HG03159 (cell line): ENCODE results near the gene HIRA.

ENCODE experiments used
- ATAC-seq: cut with Tn5 transposase; IDR thresholded peaks from one replicate; pipeline ENCODE4 v1.9.1; 2021; ENCODE audit warnings: mild to moderate bottlenecking, moderate library complexity; ENCODE audit not compliant: unreplicated experiment

Gene HIRA

DNA sequence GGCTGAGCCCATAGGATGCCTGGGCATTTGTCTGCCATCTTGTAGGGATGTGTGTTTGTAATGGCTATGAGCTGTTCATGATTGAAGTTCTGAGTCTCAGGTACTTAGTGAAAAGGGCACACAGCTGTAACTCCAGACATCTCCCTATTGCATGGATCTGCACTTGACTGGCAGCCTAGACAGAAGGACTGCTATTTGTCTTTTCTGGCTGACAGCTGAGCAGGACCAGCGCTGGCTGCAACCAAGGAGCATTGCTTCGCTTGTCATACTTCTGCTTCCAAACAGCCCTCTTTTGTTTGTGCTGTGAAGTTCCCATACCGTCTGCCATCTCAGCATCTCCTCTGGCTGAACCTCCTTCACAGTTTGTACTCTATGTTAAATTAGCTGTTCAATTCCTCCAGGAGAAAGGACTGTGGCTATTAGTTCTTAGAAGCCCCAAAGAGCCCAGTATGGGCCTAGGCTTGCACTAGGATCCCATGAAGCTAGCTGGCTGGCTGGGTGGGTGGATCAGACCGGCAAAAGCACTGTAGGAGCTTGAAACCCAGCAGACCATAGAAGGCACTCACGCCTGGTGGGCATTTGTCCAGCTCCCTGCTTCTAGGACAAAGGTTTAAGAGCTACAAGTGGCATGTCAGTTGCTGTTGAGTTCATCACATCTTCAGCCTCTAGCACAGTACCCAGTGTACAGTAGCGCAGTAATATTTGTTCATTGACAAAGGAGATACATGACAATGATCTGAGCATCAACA lies 20.4 kb downstream of the HIRA start:
- no peak for ATAC-seq

DNA sequence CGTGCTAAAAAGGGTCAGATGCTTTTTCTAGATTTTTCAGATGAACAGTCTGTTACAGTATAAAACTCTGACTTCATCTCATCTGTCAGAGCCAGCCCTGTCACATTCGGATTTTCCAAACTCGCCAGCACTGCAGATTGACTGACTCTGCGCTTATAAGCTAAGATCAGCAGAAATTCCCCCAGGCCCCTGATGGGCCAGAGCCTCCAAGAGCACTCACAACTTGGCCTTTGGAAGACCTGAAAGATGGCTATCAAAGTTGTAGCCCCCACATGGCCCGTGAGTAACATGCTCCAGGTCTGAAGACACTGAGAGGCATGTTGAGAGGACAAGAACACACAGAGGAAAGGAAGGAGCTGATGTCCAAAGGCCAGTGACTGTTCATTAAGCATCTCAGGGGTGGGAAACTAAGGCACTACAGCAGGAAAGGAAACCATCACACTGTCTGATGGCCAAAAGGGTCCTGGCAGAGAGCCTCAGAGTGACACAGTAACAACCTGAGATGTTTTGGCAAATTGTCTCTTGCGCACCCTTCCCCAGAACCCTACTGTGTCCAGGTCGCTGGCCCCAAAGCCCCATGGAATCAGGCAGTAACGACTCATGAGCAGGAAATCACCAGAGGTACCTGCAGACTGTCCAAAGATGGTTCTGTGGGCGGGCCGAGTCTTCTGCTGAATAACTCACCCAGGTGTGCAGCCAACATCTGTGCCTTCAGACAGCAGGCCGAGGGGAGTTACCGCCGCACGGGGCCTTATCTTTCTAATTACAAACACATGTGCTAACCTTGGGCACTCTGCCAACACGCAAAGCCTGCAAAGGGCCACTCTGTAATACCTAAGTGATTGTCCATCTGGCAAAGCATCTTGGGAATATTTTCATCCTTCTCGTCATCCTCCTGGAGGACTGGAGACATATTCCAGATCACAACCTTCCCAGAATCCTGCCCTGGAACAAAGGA lies 23.6 kb downstream of the HIRA start:
- no peak for ATAC-seq

DNA sequence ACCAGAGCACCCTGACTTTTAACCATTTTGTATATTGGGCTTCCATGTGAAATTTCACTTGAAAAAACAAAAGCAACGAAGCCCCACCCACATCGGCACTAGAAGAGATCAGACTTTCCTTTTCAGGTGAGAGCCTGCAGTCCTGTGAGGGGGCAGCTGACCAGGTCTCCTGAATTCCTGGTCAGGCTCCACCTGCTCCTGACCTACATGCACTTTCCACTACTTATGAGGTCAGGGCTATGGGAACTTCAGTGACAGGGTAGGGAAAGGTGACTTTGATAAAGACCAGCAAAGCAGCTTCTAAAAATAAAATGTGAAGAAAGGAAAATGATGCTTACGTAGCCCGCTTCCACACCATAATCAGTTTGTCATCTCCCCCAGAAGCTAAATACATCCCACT lies 24.7 kb downstream of the HIRA start:
- ATAC-seq, result no peak

DNA sequence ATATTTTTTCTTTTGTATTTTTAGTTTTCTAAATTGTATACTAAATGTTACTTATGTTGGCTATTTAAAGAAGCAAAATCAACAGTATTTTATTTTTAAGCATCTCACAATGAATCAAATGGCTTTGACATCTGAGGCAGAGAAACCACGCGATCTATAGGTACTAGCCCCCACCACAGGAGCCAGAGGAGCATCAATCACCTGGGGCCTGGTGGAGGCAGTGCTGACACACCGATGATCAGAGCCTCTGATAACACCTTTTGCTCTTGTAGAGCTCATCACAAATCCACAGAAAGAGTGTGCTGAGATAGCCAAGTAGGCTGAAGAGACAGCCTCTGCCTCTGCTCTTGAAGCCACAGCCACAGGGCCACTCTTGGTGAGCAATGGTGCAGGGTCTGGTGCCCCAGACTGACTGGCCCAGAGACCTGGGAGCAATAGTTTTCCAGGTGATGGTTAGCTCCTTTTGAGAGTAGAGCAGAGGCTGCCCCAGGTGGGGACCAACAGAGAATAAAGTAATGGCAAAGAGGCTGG lies 25.2 kb downstream of the HIRA start:
- ATAC-seq, result no peak

DNA sequence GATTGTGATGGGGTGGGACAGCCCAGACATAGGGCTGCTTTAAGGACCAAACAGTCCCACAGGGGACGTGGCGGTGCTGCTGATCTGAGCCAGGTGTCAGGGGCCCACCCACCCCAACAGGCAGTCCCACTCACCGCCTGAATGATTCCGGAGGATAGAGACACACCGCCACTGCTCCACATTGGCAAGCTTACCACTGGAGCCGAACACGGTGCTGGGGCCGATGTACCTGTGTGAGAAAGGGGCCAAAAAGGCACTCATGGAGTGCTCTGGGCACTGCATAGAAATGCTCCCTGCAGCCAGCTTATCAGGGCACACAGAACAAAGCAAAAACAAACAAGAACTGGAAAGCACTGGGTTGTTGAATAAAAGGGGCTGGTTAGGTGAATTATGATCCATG lies 25.9 kb downstream of the HIRA start:
- ATAC-seq, result no peak

DNA sequence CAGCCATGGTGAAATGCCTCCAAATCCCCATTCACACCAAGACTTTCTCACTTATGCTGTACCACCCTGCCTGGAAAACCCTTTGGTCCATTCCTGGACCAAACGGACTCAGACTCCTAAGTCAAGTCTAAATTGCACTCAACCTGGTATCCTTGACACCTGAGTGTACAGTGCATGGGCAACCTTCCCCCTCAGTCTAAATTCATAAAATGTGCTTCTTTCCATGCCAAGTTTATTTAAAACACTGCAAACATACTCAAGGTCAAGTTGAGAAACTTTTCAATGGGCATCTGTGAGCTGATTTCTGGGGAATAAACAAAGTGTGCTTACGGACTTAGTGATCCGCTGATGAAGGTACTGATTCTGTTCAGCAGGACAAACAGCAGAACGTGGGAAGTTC lies 26.4 kb downstream of the HIRA start:
- ATAC-seq, result no peak

DNA sequence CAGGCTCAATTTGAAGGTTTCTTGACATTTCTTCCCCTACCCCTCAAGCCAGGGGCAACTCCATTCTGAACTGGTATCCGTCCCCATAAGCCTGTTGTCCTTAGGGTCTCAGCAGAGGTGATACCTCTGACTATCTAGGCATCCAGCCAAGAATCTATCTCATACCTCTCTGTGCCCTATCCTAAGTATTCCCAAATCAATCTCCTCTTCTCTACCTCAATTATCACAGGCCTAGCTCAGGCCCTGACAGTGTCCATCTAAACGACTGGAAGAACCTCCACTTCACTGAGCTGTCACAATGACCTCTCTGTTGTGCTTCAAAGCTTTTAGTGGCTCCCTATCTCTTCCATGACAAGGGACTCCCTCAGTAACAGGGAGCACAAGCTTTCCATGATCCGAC lies 26.9 kb downstream of the HIRA start:
- ATAC-seq, result no peak

DNA sequence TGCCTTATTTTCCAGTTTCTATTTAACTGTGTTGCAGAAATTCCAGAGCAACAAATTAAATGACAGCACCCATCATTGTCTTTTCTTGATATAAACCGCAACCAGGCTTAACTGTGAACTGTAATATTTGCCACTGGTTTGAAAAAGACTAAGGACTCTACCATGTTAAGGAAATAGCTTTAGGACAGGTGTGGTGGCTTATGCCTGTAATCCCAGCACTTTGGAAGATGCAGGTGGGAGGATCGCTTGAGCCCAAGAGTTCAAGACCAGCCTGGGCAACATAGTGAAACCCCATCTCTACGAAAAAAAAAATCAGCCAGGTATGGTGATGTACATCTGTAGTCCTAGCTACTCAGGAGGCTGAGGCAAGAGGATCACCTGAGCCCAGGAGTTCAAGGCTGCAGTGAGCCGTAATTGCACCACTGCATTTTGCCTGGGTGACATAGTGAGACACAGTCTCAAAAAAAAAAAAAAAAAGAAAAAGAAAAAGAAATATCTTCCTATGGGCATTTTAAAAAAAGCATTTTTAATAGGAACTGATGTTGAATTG lies 28.8 kb downstream of the HIRA start:
- no peak for ATAC-seq

DNA sequence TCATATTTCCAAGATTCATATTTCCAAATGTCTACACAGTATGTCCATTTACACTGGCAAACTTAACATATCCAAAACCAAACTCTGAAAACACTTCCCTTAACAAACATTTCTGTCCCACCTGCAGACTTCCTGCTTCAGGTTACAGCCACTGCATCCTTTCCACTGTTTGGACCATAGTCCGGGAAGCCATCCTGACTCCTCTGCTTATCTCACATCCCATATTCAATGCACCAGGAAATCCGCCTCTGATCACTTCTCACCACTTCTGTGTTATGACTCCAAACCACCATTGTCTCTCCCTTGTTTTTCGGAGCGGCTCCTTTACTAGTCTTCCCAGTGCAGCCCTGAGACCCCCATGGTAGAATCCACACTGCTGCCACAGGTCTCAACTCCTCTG lies 30.1 kb downstream of the HIRA start:
- ATAC-seq, result no peak

DNA sequence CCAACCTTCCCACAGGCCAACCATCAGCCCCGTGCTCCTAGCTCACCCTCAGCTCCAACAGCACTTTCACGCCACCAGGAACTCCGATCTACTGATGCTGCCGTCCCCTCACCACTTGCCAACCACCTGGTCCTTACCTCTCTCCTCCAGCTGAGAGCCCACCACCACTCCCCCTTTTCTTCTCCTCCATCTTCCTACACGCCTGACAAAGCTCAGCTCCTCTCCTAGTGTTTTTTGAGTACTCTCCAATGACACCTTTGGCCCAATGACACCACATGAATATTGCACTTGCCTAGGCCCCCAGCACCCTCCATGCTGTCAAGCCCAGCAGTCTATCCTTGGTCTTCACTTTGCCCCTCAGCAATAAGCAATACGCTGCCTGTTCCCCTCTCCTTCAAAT lies 30.7 kb downstream of the HIRA start:
- no peak for ATAC-seq

DNA sequence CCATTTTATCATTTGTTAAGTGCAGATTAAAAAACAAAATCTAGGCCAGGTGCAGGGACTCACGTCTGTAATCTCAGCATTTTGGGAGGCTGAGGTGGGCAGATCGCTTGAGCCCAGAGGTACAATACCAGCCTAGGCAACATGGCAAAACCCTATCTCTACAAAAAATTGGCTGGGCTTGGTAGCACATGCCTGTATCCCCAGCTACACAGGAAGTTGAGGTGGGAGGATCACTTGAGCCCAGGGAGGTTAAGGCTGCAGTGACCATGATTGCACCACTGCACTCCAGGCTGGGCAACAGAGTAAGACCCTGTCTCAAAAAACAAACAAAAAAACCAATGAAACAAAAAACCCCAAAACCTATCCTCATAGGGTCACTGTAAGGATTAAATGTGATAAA lies 32.9 kb downstream of the HIRA start:
- no peak for ATAC-seq

DNA sequence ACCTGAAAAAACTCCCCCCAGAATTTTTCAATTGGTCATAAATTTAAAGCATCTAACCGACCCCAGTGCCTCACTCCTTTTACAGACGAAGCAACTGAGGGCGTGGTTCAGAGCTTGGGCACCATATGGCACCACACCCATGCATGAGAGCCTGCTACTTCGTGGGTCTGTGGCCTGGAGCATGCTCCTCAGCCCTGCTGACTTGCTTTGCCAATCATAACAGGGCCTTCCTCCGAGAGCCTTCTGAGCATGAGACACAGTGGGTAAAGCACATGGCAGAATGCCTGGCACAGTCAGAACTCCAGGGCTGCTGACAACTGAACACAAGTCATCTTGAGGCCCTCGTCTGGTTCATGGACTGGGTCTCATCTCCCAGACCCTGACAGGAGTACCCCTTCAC lies 33.3 kb downstream of the HIRA start:
- no peak for ATAC-seq

DNA sequence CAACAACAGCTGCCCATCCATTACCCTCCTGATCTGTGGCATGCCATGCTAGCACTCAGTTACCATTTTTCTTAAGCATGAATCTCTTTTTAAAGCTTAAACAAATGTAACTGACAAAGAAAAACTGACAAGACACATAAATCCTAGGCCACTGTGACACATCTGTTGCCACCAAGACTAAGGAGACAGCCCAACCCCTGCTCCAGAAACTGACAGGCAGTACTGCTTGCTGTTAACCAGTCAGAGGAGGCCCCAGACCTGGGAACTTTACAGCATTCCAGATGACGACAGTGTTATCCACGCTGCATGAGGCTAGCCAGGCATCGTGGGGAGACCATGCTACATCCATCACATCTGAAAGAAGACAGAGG lies 33.8 kb downstream of the HIRA start:
- no peak for ATAC-seq

DNA sequence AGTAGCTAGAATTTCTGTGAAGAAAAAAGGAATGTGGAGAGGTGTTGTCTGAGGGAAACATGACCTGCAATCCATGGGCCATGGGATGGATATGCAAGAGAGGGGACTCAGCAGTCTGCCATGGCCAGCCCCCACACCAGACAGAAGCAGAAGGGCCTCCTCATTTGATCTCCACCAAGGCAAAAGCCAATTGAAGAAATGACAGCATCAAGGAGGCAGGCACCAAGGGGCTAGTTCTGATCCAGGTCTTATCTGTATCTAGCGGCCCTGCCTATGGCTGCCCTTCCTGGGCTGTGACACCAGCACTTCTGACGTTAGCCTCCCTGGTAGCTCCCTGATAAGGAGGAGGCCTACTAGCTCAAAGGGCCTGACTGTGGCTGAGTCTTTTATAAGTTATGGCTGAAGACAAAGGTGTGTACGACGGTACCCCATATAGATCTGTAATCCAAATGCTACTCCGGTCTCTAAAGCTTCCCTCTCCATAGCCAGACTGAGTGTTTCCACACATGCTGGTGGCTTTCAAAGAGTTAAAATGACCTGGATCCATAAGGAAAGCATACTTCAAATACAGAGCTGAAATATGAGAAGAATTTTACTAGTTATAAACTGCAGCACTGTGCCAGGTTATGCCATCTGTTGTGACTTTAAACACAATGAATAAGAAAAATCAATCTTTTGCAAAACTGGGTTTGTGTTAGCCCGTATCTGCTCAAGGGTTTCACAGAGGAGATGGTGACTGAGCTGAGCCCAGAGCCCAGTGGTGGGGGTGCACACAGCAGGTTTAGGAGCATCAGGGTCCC lies 34.4 kb downstream of the HIRA start:
- ATAC-seq, result no peak

DNA sequence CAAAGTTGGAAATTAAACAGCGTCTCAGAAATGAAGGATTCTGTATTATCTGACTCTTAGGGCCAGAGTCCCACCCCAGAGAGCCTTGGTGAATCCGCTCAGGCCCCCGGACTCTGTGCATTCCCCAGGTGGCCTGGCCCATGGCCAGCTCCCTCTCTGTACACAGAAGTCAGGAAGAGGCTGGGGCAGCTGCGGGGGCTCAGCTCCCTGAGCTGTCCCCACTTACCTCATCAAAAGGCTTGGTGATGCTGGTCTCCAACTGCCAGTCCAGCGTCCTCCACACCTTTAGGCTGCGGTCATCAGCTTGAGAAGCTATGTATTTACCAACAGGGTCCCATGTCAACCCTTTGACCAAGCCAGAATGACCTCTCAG lies 35.0 kb downstream of the HIRA start:
- no peak for ATAC-seq

DNA sequence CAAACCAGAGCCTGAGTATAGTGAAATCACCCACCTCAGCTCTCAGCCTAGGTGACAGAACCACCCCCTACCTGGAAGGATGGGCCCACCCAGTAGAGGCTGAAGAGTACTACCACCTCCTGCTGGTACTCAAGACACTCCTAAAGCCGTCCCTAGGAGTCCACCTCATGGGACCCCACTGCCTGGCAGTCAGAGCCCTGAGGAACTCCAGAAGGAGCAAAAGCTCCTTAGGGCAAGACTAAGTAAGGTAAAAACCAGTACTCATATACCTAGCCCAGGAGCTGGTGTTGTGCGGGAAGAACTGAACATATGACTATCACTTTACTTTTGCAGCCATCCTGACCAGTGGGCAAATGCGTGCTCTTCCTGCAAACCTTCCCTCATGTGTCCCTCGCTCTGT lies 36.3 kb downstream of the HIRA start:
- no peak for ATAC-seq

DNA sequence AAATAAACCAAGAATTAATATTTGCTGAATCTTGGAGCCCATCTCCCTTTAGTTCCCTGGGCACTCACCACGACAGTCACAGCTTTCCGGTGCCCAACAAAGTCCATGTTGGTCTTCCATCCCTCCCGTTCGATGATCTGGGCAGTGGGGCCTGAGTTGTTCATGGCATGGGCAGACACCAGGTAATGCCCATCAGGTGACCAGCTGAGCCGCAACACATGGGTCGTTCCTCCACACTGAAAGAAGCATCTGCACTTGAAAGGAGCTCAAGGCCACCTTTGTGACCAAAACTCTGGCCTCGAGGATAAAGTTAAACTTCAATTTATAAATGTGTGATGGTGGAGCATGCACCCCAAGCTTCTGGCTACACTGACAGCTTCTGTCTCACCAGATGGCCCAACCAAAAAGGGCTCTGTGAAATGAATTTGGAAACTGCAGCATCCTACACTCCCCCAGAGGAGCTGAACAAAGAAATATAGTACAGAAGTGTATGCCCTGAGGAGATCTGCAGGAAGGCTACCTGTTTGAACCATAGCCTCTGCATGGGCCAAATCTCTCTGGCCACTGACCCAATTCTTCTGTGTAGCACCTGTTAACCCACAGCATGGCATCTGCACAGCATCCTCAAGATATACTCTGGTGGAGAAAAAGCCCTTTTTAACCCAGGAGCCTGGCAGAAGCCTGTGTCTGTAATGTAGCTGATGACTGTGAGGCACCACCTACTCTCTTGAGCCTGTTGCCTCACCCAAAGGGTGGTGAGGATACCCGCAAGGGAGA lies 37.1 kb downstream of the HIRA start:
- ATAC-seq, result no peak

DNA sequence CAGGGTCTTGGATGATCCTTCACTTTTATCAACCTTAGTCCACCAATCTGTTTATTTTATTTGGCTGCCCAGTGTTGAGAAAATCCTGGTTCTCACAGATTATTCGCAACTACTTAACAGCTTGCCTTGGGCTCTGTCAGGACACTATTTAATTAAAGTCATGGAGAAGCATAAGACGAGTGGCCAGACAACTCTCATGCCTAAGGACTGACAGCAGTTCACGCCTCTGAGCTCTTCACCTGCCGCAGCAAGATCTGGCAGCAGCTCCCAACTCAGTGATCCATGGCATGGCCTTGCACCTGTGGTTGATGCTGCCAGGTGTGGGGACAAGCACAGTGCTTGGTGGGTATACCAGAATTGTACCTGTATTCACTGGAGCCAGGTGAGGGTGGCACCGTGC lies 37.8 kb downstream of the HIRA start:
- no peak for ATAC-seq

DNA sequence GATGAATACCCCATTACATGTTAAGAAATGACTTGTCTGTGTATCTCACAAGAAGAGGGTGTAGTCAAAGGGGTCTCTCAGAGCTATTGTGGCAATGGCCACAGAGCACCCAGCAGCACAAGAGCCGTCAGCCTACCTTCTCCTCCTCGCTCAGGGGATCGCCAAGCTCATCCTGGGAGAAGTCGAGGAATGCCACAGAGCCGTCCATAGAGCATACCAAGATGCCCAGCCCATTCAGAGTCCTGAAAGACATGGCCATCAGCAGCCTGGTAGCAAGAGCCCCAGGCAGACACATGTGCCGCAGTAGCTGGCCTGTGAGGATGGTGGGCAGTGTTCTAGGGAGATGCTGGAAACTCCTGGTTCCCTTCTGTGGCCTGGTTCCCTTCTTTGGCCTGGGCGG lies 44.0 kb downstream of the HIRA start:
- ATAC-seq, result no peak

DNA sequence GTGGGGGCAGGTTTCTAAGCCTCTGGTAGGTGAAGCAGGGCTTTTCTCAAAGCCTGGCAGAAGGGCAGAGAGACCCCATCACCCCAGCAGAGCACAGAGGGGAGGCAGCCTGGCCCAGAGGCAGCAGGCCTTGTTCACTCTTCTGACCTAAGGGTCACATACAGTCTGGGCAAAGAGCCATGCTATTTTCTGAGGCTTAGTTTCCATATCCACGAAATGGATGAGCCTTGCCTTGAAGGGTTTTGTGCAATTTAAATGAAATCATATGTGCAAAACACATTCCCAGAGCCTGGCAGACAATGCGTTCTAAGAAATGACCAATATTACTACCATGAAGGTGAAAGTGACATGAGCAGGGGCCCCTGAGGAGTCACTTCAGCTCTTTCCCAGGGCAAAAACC lies 44.5 kb downstream of the HIRA start:
- ATAC-seq, result no peak
